HL-60 (cell line): ENCODE results near the gene FH.

Experiments
- CTCF ChIP-seq: IDR thresholded peaks from one replicate; pipeline ENCODE4 v1.5.1; 2011; ENCODE audit warnings: low read length, control low read depth, inconsistent platforms; ENCODE audit not compliant: insufficient read depth
- GABPA ChIP-seq: IDR thresholded peaks from 2 replicates; pipeline ENCODE4 v1.6.1; 2012; ENCODE audit warnings: low read depth
- POLR2AphosphoS5 ChIP-seq: IDR thresholded peaks from 2 replicates; pipeline ENCODE4 v1.6.1; 2012; ENCODE audit warnings: low read depth
- SPI1 ChIP-seq: IDR thresholded peaks from 2 replicates; pipeline ENCODE4 v1.6.1; 2012; ENCODE audit warnings: low read depth, mild to moderate bottlenecking, borderline replicate concordance
- TF ChIP-seq, protein P1 (sequence below): IDR thresholded peaks from 2 replicates; pipeline ENCODE4 v1.6.1; 2012; ENCODE audit warnings: low read depth; ENCODE audit not compliant: insufficient replicate concordance

DNA sequence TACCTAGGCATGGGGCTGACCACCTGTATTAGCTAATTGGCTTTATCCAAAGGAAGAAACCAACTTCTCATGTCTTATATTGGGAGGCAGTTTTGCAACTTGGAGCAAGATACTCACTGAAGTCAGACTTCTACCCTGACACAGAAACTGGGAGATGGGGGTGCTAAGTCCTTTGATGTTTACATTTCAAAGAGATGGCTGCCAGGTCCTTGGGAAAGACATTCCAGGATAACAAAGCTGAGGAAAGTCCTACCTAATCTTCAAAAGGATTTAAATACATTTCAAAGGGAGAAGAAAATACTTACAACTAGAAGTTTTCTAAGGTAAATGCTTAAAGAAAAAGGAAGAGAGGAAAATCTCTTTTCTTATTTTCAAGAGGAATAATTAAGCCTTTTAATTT is 62.1 kb downstream of the FH start:
- TF ChIP-seq CTCF, result no peak
- TF ChIP-seq POLR2AphosphoS5, result no peak
- TF ChIP-seq GABPA, result no peak
- no peak for TF ChIP-seq SPI1
- TF ChIP-seq, protein P1, sequence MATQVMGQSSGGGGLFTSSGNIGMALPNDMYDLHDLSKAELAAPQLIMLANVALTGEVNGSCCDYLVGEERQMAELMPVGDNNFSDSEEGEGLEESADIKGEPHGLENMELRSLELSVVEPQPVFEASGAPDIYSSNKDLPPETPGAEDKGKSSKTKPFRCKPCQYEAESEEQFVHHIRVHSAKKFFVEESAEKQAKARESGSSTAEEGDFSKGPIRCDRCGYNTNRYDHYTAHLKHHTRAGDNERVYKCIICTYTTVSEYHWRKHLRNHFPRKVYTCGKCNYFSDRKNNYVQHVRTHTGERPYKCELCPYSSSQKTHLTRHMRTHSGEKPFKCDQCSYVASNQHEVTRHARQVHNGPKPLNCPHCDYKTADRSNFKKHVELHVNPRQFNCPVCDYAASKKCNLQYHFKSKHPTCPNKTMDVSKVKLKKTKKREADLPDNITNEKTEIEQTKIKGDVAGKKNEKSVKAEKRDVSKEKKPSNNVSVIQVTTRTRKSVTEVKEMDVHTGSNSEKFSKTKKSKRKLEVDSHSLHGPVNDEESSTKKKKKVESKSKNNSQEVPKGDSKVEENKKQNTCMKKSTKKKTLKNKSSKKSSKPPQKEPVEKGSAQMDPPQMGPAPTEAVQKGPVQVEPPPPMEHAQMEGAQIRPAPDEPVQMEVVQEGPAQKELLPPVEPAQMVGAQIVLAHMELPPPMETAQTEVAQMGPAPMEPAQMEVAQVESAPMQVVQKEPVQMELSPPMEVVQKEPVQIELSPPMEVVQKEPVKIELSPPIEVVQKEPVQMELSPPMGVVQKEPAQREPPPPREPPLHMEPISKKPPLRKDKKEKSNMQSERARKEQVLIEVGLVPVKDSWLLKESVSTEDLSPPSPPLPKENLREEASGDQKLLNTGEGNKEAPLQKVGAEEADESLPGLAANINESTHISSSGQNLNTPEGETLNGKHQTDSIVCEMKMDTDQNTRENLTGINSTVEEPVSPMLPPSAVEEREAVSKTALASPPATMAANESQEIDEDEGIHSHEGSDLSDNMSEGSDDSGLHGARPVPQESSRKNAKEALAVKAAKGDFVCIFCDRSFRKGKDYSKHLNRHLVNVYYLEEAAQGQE, result no peak
